GM12891 (cell line): ENCODE data around the gene SRGAP2B.
"Not testable (repeated sequence)": the region's sequence is repeated elsewhere in the genome, so short reads cannot be mapped to it uniquely, and the experiment has no call there.

Experiments used
- PAX5 ChIP-seq: IDR thresholded peaks from 2 replicates; pipeline ENCODE4 v1.6.1; 2011; ENCODE audit warnings: low read length, moderate library complexity, mild to moderate bottlenecking; ENCODE audit not compliant: insufficient read depth, severe bottlenecking
- POLR2A ChIP-seq: IDR thresholded peaks from 2 replicates; pipeline ENCODE4 v1.6.1; 2011; ENCODE audit warnings: low read depth, low read length, control low read depth
- POLR2AphosphoS5 ChIP-seq: IDR thresholded peaks from 2 replicates; pipeline ENCODE4 v1.6.1; 2011; ENCODE audit warnings: low read depth, low read length, control low read depth
- SPI1 ChIP-seq: IDR thresholded peaks from 2 replicates; pipeline ENCODE4 v1.6.1; 2011; ENCODE audit warnings: low read depth, low read length, control low read depth
- TAF1 ChIP-seq: IDR thresholded peaks from 2 replicates; pipeline ENCODE4 v1.6.1; 2011; ENCODE audit warnings: low read depth, low read length, control low read depth

DNA sequence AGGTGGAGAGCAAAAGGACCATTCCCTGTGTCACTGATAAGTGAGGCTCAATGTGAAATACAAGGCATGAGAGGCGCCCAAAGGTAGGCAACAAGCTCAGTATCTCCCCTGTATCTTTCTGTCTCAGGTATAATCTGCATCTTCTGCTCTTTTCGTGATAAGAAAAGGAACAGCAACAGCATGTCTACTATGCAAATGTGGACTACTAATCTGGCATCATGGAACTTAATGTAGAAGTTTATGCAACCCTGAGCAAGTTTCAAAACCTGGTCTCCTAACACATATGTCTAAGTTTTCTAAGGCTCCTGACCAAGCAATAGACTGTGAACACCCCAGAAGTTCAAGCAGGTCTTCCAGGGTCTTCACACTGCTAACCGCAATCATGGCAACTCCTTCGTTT is 81.8 kb downstream of the SRGAP2B start:
- TF ChIP-seq POLR2AphosphoS5, TAF1, POLR2A, PAX5, SPI1: not testable (repeated sequence)
